GM12878 (cell line): ENCODE results near the gene MAGT1. TPM values are rescaled to one million over a fixed set of nuclear protein-coding genes. Genes with fewer than 3 reads are reported as not detected.

Source experiments
- ATAC-seq: fragments of 200-7000 bp; cut with Tn5 transposase; 3 replicates; pipeline ENCODE4 v1.9.1; 2020; ENCODE audit warnings: mild to moderate bottlenecking, moderate library complexity
- BruUV-seq: library from RNA; stranded (reverse); fragments of 400-500 nt; replicated peaks from 2 replicates; lab custom pipeline; 2021; lab: Mats Ljungman, UMichigan
- CTCF ChIA-PET: fragments of 300-600 bp; sonication (Branson Sonifier 250); formaldehyde crosslinking; extraction: SDS; loops from one replicate; lab custom pipeline; 2021; ENCODE audit warnings: inconsistent platforms; lab: Yijun Ruan, JAX
- POLR2A ChIA-PET: fragments of 350-600 bp; formaldehyde crosslinking; extraction: SDS; loops from one replicate; lab custom pipeline; 2021; ENCODE audit warnings: inconsistent platforms; lab: Charles Lee
- RAD21 ChIA-PET: fragments of 300-600 bp; sonication (Branson Sonifier 250); formaldehyde crosslinking; loops from one replicate; lab custom pipeline; 2023; ENCODE audit warnings: antibody characterized with exemption; ENCODE audit not compliant: unreplicated experiment; lab: Charles Lee
- SMC1A ChIA-PET: fragments of 300-600 bp; sonication (Branson Sonifier 250); formaldehyde crosslinking; loops from one replicate; lab custom pipeline; 2023; ENCODE audit not compliant: unreplicated experiment, uncharacterized antibody; lab: Charles Lee
- DNase-seq: peaks from one replicate; pipeline ENCODE4 v3.0.0-alpha.2; 2011; ENCODE audit warnings: low read depth, low spot score
- FAIRE-seq: peaks from 3 replicates; lab custom pipeline; 2011; peaks lifted over from hg19 to GRCh38; lab: Jason Lieb, UNC
- H2AFZ ChIP-seq: 2 replicates; pipeline ENCODE4 v1.6.0; 2011; ENCODE audit warnings: low read depth, low read length, control low read depth; ENCODE audit not compliant: control insufficient read depth
- H3K27ac ChIP-seq: 2 replicates; pipeline ENCODE4 v1.5.1; 2011; ENCODE audit warnings: control low read depth; ENCODE audit not compliant: control insufficient read depth, insufficient read depth
- H3K27me3 ChIP-seq, 2 experiments: replicated peaks in 1 of 2; 2 replicates each; pipeline versions ENCODE4 v1.6.0 to v1.6.1; 2011; ENCODE audit warnings: low read length in 1 of 2; ENCODE audit not compliant: control insufficient read depth in 2 of 2, insufficient read depth in 2 of 2
- H3K36me3 ChIP-seq, 2 experiments: 2 replicates each; pipeline ENCODE4 v1.5.1; 2011; ENCODE audit warnings: low read length in 1 of 2; ENCODE audit not compliant: control insufficient read depth in 2 of 2, insufficient read depth in 2 of 2
- H3K4me1 ChIP-seq: 2 replicates; pipeline ENCODE4 v1.6.1; 2011; ENCODE audit warnings: mild to moderate bottlenecking, low read length, moderate library complexity, mixed read lengths; ENCODE audit not compliant: control insufficient read depth, insufficient read depth
- H3K4me2 ChIP-seq: 2 replicates; pipeline ENCODE4 v1.6.0; 2011; ENCODE audit warnings: control low read depth; ENCODE audit not compliant: control insufficient read depth, insufficient read depth
- H3K4me3 ChIP-seq: fragments of 200-600 bp; sonication (generic); 2 replicates; pipeline ENCODE4 v1.5.1; 2016
- H3K79me2 ChIP-seq: 2 replicates; pipeline ENCODE4 v1.6.0; 2011; ENCODE audit warnings: low read length; ENCODE audit not compliant: control insufficient read depth, insufficient read depth
- H3K9ac ChIP-seq: 2 replicates; pipeline ENCODE4 v1.8.0; 2011; ENCODE audit warnings: low read length, control low read depth, mixed read lengths; ENCODE audit not compliant: control insufficient read depth, insufficient read depth
- H3K9me3 ChIP-seq: replicated peaks from 3 replicates; pipeline ENCODE4 v1.5.1; 2011; ENCODE audit warnings: mild to moderate bottlenecking, low read length; ENCODE audit not compliant: control insufficient read depth, insufficient read depth
- H4K20me1 ChIP-seq: 2 replicates; pipeline ENCODE4 v1.6.0; 2011; ENCODE audit not compliant: control insufficient read depth, insufficient read depth
- ATF7 ChIP-seq: fragments of 450-650 bp; IDR thresholded peaks from 2 replicates; pipeline ENCODE4 v1.6.1; 2016; ENCODE audit warnings: low read depth, mild to moderate bottlenecking
- BHLHE40 ChIP-seq, 2 experiments: fragments of 450-650 bp in 1 of 2; IDR thresholded peaks; 2 replicates each; pipeline ENCODE4 v1.6.1; 2011 to 2017; ENCODE audit warnings: low read depth in 2 of 2, borderline replicate concordance in 1 of 2, improper control_type of control experiment in 1 of 2, low read length in 1 of 2, mild to moderate bottlenecking in 1 of 2
- BMI1 ChIP-seq: fragments of 450-650 bp; IDR thresholded peaks from 2 replicates; pipeline ENCODE4 v1.6.1; 2016; ENCODE audit warnings: mild to moderate bottlenecking, moderate library complexity, borderline replicate concordance
- GATAD2B ChIP-seq: fragments of 450-650 bp; conservative IDR thresholded peaks from 2 replicates; pipeline ENCODE4 v1.6.1; 2017; ENCODE audit warnings: low read depth, mild to moderate bottlenecking, moderate library complexity
- JUND ChIP-seq: IDR thresholded peaks from 2 replicates; pipeline ENCODE4 v1.6.1; 2012; ENCODE audit warnings: low read depth, mild to moderate bottlenecking, low read length, improper control_type of control experiment, moderate library complexity
- ZNF24 ChIP-seq: fragments of 450-650 bp; IDR thresholded peaks from 2 replicates; pipeline ENCODE4 v1.6.1; 2017; ENCODE audit warnings: antibody characterized with exemption, mild to moderate bottlenecking
- WGBS: methylation state at CpG from one replicate; pipeline ENCODE4 v1.1.6; 2016; ENCODE audit warnings: low lambda C conversion rate; ENCODE audit not compliant: insufficient replicate concordance, insufficient coverage; ENCODE audit errors: missing lambda C conversion rate; 5-methylcytosine and 5-hydroxymethylcytosine counted together
- in situ Hi-C: fragments of 300-500 bp; cut with MboI; formaldehyde crosslinking; loops from 9 replicates; pipeline ENCODE4 v1.14.3; 2018; ENCODE audit warnings: mixed read lengths
- intact Hi-C: fragments of 100-400 bp; cut with micrococcal nuclease; formaldehyde crosslinking; loops from one replicate; pipeline ENCODE4 v1.14.2; 2022; ENCODE audit not compliant: unreplicated experiment
- polyA plus RNA-seq, 11 experiments: library from polyadenylated mRNA; depleted of rRNA in 4 of 11; unstranded in 6 of 11; stranded (reverse) in 5 of 11; fragments of >200 nt; fragmentation: Nextera tagmentation in 4 of 11; fragmentation: Illumina TruSeq in 1 of 11; extraction: Ambion mirVana in 4 of 11; extraction: Trizol in 1 of 11; gene quantifications; 1 replicate in 1 of 11; 2 replicates in 10 of 11; pipeline versions ENCODE4 v1.2.1 to v1.2.3, GENCODE V29; 2011 to 2016; ENCODE audit warnings: inconsistent platforms in 2 of 11, missing spikeins in 2 of 11, low read depth in 1 of 11
- total RNA-seq, 4 experiments: library from RNA; depleted of rRNA in 3 of 4; stranded (reverse); fragments of >200 nt in 3 of 4; fragmentation: Illumina TruSeq in 1 of 4; extraction: Trizol in 1 of 4; gene quantifications; 2 replicates each; pipeline versions ENCODE4 v1.2.1 to v1.2.3, GENCODE V29; 2013 to 2021
- TF ChIP-seq, protein P1 (sequence below): IDR thresholded peaks from 2 replicates; pipeline ENCODE4 v1.6.1; 2012; ENCODE audit warnings: low read length, inconsistent platforms

Gene MAGT1
- total and polyA plus RNA-seq, 10 of the 15 experiments (the other 5 are each of a cell fraction or from before 2014, with no cell fraction given) = 28.0 to 59.1 (median 47.9) TPM

DNA sequence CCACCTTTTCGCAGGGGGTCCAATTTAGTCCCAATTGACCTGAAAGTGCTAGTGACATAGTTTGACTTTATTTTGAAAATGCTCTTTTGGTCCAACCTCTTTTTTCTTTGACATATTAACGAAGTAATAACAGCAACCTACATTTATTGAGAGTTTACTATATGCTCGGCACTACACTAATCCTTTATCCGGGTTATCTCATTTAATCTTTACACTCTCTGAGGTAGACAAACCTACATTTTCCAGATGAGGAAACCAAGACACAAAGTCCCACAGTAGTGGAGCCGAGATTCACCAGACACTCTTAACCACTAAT lies 108.9 kb downstream of the MAGT1 start:
- BruUV-seq = no TSS peak
- in situ Hi-C loops (no loop called here), intact Hi-C loops (no loop called here)
- CTCF ChIA-PET = no interaction called here
- Histone ChIP-seq H2AFZ (peak overlapping the region; percentile 90), H3K79me2 (peaks cover 53% of the 10 kb centered on the region), H3K9me3 (no peaks in the 10 kb centered on the region; the same call in 2 of the 3 replicates), H3K27me3 (no peaks in the 10 kb centered on the region), H3K4me2 (peak overlapping the region; percentile 63; the same call in 1 of the 2 replicates), H3K4me1 (no peaks in the 10 kb centered on the region), H4K20me1 (no peaks in the 10 kb centered on the region), H3K9ac (peak overlapping the region; percentile 90), H3K36me3 (no peaks in the 10 kb centered on the region)
- WGBS = 28% methylated on average over 5 of the region's 5 CpGs
- FAIRE-seq = no peak
- SMC1A ChIA-PET = interaction anchor here (0.6 to 0.9 kb wide), 3 partner anchors 13 to 126 kb away, joined by 3 read pairs; no protein-coding TSS in a partner anchor
- RAD21 ChIA-PET = no interaction called here
- POLR2A ChIA-PET = interaction anchor here (0.6 kb wide), 1 partner anchor 51 kb away, joined by 3 read pairs; no protein-coding TSS in a partner anchor
- TF ChIP-seq, protein P1, sequence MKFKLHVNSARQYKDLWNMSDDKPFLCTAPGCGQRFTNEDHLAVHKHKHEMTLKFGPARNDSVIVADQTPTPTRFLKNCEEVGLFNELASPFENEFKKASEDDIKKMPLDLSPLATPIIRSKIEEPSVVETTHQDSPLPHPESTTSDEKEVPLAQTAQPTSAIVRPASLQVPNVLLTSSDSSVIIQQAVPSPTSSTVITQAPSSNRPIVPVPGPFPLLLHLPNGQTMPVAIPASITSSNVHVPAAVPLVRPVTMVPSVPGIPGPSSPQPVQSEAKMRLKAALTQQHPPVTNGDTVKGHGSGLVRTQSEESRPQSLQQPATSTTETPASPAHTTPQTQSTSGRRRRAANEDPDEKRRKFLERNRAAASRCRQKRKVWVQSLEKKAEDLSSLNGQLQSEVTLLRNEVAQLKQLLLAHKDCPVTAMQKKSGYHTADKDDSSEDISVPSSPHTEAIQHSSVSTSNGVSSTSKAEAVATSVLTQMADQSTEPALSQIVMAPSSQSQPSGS = peak; percentile 27; the same call in 1 of the 2 replicates
- 0 out of 2 replicates have a peak, but pooled peaks have one; percentile 11 for TF ChIP-seq GATAD2B
- no peak for TF ChIP-seq BMI1
- no peak for TF ChIP-seq JUND
- TF ChIP-seq ATF7 = peak; percentile 78
- TF ChIP-seq BHLHE40 (IDR thresholded peaks at IDR 0.05; ENCODE audit: borderline replicate concordance in 1 of 2, low read depth in 2 of 2, low read length in 1 of 2) = no peak; a peak in 1 of 4 replicates
- TF ChIP-seq ZNF24 = no peak
- TF ChIP-seq, all 136 proteins: peak for 3
- H3K4me3 ChIP-seq = peak overlapping the region; percentile 72
- ATAC-seq (peak; percentile 13), DNase-seq (no peak)
- H3K27ac ChIP-seq = peak overlapping the region; percentile 92
